Left lung (tissue), 10 donors: Measurements from ENCODE around the gene ANKS3. TPM values are rescaled to one million over a fixed set of nuclear protein-coding genes. Genes with fewer than 3 reads are reported as not detected.
A peak's percentile ranks its signal among the peaks of the same experiment; 100 is the strongest.

Source experiments
- ATAC-seq: fragments of 200-7000 bp; cut with Tn5 transposase; one replicate; pipeline ENCODE4 v1.9.1; 2020; ENCODE audit warnings: moderate library complexity
- DNase-seq, 4 donors: peaks; one replicate each; pipeline ENCODE4 v3.0.0-alpha.2; 2013 to 2020
- H3K27ac ChIP-seq, 2 donors: fragments of 200-600 bp; sonication (generic) in 1 of 2; one replicate each; pipeline versions ENCODE4 v1.5.0 to v1.8.0; 2020 to 2021
- H3K27me3 ChIP-seq, 2 donors: fragments of 200-600 bp; sonication (generic) in 1 of 2; one replicate each; pipeline versions ENCODE4 v1.5.0 to v1.8.0; 2020 to 2021
- H3K36me3 ChIP-seq, 2 donors: fragments of 200-600 bp; sonication (generic) in 1 of 2; one replicate each; pipeline versions ENCODE4 v1.5.0 to v1.8.0; 2020 to 2021
- H3K4me1 ChIP-seq, 2 donors: fragments of 200-600 bp; one replicate each; pipeline ENCODE4 v1.8.0; 2021
- H3K4me3 ChIP-seq, 2 donors: fragments of 200-600 bp; sonication (generic) in 1 of 2; one replicate each; pipeline versions ENCODE4 v1.5.0 to v1.8.0; 2020 to 2021; ENCODE audit warnings: mild to moderate bottlenecking in 1 of 2
- H3K9me3 ChIP-seq, 2 donors: fragments of 200-600 bp; sonication (generic) in 1 of 2; one replicate each; pipeline versions ENCODE4 v1.5.0 to v1.8.0; 2020 to 2021
- CTCF ChIP-seq, 2 donors: fragments of 200-600 bp; sonication (generic) in 1 of 2; IDR thresholded peaks; one replicate each; pipeline versions ENCODE4 v1.5.0 to v1.8.0; 2021; ENCODE audit warnings: antibody characterized with exemption in 2 of 2
- intact Hi-C, 2 donors: fragments of 100-400 bp; cut with DNase I; formaldehyde crosslinking; loops; one replicate each; pipeline versions ENCODE4 v1.11.2 to v1.14.2; 2022
- polyA plus RNA-seq, 6 donors: library from polyadenylated mRNA; unstranded; fragments of 120-200 nt; gene quantifications; one replicate each; pipeline ENCODE4 v1.2.1, GENCODE V29; 2013; ENCODE audit not compliant: insufficient read length in 6 of 6
- total RNA-seq, 2 donors: library from RNA; stranded (reverse); fragmentation: NEBNext Ultra II Directional; extraction: Animal tissue kit (Norgen Biotek cat#: 25700); gene quantifications; one replicate each; pipeline ENCODE4 v1.2.1, GENCODE V29; 2021
- donor health status: DM: no; HTN: yes; CAD: no.
- donor health status: DM: no; HTN: no; CAD: no.

Gene ANKS3
- total and polyA plus RNA-seq, 8 donors = 16.1 to 32.8 (median 26.7) TPM

DNA sequence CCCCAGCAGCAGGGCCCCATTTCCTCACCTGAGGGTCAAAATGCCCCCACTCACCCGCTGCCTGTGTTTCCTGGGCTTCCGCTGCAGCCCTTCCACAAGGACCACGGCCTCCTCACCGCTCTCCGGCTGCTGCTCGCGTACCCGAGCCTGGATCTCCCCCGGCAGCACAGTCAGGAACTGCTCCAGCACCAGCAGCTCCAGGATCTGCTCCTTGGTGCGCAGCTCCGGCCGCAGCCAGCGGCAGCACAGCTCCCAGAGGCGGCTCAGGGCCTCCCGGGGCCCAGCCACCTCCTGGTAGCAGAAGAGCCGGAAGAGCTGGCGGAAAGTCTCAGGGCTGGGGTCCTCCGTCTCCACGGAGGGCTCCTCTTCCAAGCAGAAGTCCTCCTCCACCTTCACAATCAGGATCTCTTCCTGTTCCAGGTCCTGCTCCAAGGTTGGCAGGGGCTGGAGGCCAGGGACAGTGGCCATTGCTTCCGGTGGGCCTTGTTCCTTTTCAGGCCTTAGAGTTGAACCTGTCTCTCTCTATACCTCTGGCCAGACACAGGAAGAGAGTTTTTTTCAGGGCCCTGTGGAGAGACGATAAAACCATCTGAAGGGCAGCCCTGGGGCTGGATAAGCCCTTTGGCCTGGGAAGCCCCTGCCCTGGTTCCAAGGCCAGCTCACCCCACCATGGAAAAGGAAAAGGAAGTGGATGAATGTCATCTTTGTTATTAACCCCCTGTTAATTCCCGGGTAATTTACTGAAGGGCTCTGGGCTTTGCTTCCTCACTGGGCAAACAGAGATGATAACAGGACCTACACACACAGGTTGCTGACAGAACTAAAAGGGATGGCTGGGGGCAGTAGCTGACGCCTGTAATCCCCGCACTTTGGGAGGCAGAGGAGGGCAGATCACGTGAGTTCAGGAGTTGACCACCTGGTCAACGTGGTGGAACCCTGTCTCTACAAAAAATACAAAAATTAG lies 31.7 kb upstream of the ANKS3 start:
- TF ChIP-seq CTCF (IDR thresholded peaks at IDR 0.05) = no peak
- Histone ChIP-seq H3K4me1 (peaks cover 13 to 33% of the 10 kb centered on the region in 2 donors), H3K4me3 (peak overlapping the region; percentile 97 to 99), H3K36me3 (peaks cover 0 to 43% of the 10 kb centered on the region in 2 donors), H3K27ac (peak overlapping the region in 1 of 2 donors; percentile 87), H3K27me3 (no peaks in the 10 kb centered on the region), H3K9me3 (no peaks in the 10 kb centered on the region)
- ATAC-seq (no peak), DNase-seq (no peak)
- intact Hi-C loops = no loop called here

DNA sequence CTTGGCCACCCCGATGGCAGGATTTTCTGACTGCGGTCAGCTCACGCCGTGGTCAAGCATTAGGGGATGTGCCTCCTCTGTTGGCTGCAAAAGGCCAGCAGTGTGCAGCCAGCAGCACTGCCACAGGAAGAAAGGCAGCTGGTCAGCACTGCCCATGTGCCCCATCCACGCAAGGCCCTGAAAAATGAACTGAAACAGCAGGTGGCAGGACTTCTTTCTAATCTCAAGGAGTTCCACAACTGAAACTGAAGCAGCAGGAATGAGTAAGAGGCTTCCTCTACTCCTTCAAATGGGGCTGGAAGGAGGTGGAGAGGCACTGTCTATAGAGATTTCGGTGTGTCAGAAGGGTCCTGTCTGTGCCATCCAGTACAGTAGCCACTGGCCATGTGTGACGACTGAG lies 29.7 kb upstream of the ANKS3 start:
- H3K36me3 ChIP-seq = peaks cover 0 to 63% of the 10 kb centered on the region in 2 donors
- intact Hi-C loops = no loop called here
- no peak for TF ChIP-seq CTCF (IDR thresholded peaks at IDR 0.05)
- peaks cover 13 to 33% of the 10 kb centered on the region in 2 donors for H3K4me1 ChIP-seq
- ATAC-seq (no peak), DNase-seq (no peak)
- no peak overlapping the region for H3K4me3 ChIP-seq
- no peak overlapping the region for H3K27ac ChIP-seq
- no peaks in the 10 kb centered on the region for H3K27me3 ChIP-seq
- H3K9me3 ChIP-seq = no peaks in the 10 kb centered on the region

DNA sequence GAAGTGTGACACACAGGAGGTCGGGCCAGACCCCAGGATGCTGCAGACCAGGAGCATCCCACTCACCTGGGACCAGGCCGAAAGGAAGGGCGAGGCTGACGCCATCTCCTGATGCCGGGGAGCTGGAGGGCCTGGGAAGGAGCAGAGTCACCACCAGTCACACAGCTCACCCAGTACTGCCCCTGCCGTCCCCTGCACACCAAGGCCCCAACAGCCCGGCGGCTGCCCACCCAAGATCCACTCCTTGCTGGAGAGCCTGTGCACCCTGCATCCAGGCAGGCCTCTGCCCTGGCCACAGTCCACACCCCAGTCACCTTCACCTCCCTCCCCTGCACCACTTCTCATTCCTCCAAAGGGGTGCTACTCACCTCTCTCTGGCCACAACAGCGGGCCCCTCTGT lies 28.1 kb upstream of the ANKS3 start:
- ATAC-seq = no peak
- H3K4me1 ChIP-seq = peaks cover 8 to 20% of the 10 kb centered on the region in 2 donors
- TF ChIP-seq CTCF (IDR thresholded peaks at IDR 0.05) = no peak
- H3K27ac ChIP-seq = no peak overlapping the region
- intact Hi-C loops = no loop called here
- H3K27me3 ChIP-seq = no peaks in the 10 kb centered on the region
- H3K4me3 ChIP-seq = no peak overlapping the region
- no peak for DNase-seq
- peaks cover 0 to 79% of the 10 kb centered on the region in 2 donors for H3K36me3 ChIP-seq
- H3K9me3 ChIP-seq = no peaks in the 10 kb centered on the region

- no peak for ATAC-seq
Observed at GRCh38 chr16:4760221-4760910, 26.3 kb upstream of the ANKS3 start.

More at GRCh38 chr16:4760221-4760910, 26.3 kb upstream of the ANKS3 start:
- H3K9me3 ChIP-seq = no peaks in the 10 kb centered on the region
- peaks cover 0 to 7% of the 10 kb centered on the region in 2 donors for H3K4me1 ChIP-seq
- intact Hi-C loops = no loop called here
- H3K4me3 ChIP-seq = no peak overlapping the region
- no peak for DNase-seq
- no peak for TF ChIP-seq CTCF (IDR thresholded peaks at IDR 0.05)
- H3K27ac ChIP-seq = no peak overlapping the region
- peaks cover 0 to 95% of the 10 kb centered on the region in 2 donors for H3K36me3 ChIP-seq
- no peaks in the 10 kb centered on the region for H3K27me3 ChIP-seq
